Kidney glomerular epithelial cell (primary cell): ENCODE measurements around the gene AGO3.
A peak's percentile ranks its signal among the peaks of the same experiment; 100 is the strongest.
"Not testable (repeated sequence)": the region's sequence is repeated elsewhere in the genome, so short reads cannot be mapped to it uniquely, and the experiment has no call there.

Experiments used
- DNase-seq: peaks from one replicate; lab custom pipeline; 2025; lab: John Stamatoyannopoulos, UW

Gene AGO3

DNA sequence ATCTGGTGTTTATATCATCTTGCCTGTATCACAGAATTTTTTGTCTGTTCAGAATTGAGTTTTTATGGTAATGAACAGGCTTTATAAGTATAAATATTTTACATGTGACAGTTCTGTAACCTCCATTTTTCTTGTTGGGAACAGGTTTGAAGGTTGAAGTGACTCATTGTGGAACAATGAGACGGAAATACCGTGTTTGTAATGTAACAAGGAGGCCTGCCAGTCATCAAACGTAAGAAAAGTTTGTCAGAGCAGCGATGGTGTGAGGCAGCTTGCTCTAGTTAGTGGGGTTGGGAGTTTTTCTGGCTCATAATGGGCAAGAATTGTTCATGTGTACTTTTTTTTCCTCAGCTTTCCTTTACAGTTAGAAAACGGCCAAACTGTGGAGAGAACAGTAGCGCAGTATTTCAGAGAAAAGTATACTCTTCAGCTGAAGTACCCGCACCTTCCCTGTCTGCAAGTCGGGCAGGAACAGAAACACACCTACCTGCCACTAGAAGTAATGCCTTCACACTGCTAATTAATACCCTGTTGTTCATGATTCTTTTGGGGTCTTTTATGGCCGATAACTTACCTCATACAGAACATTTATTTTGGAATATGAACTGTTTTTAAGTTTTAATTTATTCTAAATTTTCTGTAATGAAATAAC is 77.8 kb downstream of the AGO3 start:
- peak; percentile 40 for DNase-seq

DNA sequence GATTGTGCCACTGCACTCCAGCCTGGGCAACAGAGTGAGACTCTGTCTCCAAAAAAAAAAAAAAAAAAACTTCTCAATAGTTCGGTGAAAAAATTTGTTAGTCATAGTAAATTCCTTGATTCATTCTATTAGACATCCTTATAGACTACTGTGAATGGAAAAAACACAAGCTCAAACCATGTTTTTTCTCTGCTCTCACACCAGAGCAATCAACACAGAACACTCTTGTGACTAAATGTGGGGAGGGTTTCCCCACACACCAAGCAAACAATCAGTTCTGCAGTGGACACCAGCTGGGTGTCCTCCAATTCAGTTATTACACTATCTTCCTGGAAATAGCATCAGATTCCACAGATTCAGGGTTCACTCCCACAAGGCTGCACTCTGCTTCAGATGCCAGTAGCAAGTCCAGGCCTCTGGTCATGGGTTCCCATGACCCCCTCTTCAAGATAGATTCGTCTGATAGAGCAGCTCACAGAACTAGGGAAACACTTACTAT is 83.9 kb downstream of the AGO3 start:
- DNase-seq, result no peak

DNA sequence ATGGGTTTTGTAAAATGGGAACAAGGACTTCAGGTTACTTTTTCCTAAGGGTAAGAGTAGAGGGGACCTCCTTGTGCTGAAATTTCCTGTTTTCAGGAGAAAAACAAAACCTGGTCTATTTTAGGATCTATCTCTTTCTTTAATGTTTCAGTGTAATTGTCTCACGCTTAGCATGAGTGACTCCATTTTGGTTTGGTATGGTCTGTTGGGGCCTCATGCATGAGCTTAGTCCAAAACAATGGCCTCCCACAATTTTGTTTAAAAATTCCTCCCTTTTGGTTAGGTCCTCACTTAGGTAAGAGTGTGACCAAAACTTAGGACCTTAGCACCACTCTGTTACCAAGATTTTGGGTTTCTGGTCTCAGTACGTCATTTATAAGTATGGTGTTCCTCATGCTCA is 85.8 kb downstream of the AGO3 start:
- no peak for DNase-seq

DNA sequence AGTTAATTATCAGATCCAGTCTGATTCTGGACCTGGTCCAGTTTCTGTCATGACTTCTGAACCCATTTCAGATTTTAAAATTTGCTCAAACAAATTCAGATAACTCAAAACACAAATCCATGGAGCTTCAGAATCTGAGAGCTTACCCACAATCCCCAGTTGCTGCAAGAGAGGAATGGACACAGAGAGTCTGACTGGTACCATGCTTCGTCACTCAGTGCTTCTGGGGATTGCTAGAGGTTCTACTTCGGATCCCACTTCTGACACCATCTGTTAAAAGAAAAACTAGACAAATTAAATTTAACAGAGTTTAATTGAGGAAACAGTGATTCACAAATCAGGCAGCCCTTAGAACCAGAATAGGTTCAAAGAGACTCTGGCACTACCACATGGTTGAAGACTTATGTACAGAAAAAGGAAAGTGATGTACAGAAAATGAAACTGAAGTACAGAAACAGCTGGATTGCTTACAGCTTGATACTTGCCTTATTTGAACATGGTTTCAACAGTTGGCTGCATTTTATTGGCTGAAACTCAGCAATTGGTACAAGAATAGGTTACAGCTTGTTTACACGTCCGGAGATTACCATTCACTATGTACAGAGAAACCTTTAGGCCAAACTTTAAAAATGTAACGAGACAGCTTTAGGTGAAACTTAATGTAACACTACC is 92.3 kb downstream of the AGO3 start:
- DNase-seq, result no peak

DNA sequence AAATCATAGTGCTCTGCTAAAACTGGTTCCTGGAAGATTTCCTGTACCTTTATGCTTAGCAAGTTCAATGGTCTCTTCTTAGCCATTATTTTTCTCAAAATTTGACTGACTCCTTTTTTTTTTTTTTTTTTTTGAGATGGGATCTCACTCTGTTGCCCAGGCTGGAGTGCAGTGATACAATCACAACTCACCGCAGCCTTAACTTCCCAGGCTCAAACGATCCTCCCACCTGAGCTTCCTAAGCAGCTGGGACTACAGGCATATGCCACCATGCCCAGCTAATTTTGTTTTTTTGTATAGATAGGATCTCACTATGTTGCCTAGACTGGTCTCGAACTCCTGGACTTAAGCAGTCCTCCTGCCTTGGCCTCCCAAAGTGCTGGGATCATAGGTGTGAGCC is 93.1 kb downstream of the AGO3 start:
- not testable (repeated sequence) for DNase-seq

DNA sequence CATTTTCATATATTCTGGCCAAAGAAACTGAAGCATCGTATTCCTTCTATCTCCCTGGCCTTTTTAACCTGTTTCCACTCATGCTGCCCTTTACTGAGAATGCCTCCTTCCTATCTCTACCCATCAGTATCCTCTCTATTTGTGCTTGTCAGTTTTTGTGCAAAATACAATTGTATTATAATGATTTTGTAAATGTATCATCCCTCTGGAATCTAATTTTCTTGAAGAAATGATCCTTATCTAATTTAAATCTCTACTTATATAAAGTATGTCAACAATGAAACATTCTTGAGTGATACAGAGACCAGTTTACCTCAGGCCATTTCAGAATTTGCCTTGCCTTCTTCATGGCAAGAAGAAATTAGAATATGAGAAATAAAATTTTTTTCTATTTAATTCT is 93.9 kb downstream of the AGO3 start:
- DNase-seq, result no peak

DNA sequence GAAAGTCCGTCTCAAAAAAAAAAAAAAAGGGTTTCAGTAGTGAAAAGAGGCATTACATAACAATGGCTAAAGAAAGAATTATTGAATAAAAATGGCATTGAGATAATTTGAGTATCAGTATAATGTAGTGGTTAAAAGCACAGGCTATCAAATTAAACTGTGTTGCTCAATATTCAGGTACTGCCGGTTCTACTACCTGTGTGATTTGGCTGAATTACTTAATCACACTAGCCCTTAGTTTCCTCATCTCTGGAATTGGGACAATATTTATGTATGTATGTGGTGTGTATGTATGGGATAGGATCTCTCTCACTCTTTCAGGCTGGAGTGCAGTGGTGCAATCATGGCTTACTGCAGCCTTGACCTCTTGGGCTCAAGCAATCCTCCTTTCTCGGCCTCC is 96.9 kb downstream of the AGO3 start:
- DNase-seq, result no peak

DNA sequence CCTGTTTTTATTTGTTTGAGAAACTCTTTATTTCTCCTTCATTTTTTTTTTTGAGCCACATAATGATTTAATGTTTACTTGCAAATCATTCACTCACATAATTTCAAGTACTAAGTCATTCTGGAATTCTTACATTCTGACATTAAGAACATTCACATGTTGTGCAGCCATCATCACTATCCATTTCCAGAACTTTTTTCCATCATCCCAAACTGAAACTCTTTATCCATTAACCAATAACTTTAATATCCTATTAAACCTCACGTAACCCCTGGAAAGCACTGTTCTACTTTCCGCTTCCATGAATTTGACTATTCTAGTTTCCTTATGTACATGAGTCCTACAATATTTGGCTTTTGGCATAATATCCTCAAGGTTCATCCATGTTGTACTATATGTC is 100.5 kb downstream of the AGO3 start:
- no peak for DNase-seq

DNA sequence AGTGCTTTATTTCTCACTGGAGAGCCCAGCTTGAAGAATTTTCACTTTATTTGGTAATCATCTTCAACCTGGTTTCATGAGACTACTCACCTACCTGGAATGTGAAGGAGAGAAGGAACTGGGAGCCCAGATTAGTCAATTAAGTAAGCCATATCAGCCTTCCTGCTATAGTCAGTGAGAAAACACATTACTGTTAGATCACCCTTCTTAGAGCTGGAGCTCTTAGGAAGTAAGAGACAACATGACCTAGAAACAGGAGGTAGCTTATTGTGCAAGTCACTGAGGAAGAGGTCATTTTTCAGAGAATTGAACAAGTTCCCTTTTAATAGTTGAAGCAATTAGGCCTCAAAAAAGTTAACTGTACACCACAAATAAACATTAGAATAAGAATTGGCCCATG is 103.8 kb downstream of the AGO3 start:
- DNase-seq, result peak; percentile 90

DNA sequence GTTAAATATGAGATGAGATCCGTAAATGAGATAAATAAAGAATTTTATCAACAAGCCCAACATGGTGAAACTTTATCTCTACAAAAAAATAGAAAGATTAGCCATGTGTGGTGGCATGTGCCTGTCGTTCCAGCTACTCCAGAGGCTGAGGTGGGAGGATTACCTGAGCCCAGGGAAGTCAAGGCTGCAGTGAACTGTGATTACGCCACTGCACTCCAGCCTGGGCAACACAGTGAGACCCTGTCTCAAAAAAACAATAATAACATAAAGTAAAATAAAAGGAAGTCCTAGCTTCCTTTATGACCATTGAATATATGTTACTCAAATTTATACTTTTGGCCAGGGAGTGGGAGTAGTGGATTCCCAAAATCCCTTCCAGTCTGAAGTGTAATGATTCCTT is 104.2 kb downstream of the AGO3 start:
- DNase-seq, result no peak

DNA sequence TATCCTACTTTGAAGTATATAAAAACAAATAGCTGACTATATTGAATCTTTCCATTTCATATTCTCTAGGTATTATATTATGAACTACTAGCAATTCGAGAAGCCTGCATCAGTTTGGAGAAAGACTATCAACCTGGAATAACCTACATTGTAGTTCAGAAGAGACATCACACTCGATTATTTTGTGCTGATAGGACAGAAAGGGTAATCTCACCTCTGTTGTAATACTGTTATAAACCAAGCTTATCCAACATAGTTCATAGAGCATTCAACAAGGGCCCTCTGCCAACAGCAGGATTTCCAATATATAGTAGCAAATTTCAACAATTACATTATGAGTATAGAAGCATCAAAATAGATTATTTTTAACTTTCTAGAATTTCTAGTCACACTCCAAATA is 109.3 kb downstream of the AGO3 start:
- no peak for DNase-seq

DNA sequence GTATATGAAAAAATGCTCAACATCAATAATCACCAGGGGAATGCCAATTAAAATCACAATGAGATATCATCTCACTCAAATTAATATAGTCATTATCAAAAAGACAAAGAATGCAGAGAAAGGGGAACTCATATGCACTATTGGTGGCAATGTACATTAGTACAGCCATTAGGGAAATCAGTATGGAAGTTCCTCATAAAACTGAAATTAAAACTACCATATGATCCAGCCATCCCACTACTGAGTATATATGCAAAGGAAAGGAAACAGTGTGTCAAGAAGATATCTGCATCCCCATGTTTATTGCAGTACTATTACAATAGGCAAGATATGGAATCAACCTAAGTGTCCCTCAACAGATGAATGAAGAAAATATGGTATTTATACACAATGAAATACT is 120.9 kb downstream of the AGO3 start:
- DNase-seq, result no peak

DNA sequence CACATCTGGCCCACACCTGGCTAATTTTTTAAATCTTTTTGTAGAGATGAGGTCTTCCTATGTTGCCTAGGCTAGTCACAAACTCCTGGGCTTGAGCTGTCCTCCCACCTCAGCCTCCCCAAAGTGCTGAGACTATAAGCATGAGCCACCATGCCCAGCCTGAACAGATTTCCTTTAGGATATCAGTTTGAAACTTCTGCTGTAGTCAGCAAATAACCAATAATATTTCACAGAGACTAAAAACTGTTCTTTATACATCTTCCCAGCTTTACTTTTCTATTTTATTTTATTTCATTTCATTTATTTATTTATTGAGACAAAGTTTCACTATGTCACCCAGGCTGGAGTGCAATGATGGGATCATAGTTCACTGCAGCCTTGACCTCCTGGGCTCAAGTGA is 123.1 kb downstream of the AGO3 start:
- DNase-seq, result no peak

DNA sequence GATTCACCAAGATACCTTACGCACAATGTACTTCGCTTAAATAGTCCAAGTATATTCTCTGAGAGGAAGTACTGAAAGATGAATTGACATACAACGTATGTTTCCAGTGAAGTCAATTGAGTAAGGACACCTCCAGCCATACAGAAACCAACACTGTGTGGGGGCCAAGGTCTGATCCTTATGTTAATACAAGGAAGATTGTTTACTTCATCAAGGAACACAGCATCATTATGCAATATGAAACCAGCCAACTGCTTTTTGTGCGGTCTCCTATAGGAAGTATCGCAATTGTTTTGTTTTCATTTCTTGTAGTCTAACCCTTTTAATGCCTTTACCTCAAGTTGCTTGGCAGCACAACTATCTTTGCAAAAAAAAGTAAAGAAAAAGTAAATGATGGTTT is 124.8 kb downstream of the AGO3 start:
- DNase-seq, result no peak

DNA sequence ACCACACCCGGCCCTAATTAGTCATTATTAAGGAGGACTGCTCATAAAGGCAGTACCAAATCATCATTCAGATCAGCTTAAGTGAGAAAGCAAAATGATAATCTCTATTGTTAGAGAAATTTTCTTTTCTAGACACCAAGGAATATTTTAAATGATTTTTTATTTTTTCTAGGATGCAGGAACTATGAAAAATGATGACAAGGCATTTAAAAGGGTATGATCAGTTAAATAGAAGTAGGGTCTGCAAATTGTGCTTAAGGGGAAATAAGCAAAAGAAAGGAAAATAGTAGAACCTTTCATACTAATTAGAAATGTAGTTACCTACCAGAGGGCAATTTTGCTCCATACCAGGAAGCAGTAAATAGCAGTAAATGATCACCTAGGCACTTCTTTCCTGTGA is 131.4 kb downstream of the AGO3 start:
- DNase-seq, result no peak

DNA sequence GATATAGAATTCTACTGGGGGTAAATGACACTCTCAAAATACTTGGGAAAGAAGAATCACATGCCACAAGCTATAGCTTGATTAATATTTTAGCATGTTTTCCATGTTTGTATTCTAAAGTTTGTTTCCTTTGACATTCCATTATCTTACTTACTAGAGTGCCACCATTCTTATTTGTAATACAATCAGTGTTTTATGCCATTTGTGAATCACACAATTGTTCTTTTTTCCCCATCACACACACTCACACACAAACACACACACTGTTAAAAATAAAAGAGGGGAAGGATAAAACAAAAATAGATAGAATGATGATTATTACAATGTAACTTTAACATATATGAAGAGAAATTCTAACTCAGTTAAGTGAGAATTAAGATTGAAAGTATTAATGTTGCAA is 137.0 kb downstream of the AGO3 start:
- DNase-seq, result no peak

DNA sequence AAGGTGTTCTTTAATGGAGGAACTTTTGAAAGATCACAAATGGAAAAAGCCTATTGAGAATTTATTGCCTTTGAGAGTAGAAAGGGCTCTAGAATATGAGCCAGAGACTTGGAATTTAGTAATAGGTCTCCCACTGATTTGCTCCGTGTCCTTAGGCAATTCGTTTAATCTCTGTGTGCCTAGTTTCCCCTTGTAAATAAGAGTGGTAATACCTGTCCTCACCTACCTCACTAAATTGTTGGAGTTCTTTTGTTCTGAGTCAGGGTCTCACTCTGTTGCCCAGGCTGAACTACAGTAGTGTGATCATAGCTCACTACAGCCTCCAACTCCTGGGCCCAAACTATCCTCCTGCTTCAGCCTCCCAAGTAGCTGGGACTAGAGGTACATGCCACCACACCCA is 138.0 kb downstream of the AGO3 start:
- no peak for DNase-seq

DNA sequence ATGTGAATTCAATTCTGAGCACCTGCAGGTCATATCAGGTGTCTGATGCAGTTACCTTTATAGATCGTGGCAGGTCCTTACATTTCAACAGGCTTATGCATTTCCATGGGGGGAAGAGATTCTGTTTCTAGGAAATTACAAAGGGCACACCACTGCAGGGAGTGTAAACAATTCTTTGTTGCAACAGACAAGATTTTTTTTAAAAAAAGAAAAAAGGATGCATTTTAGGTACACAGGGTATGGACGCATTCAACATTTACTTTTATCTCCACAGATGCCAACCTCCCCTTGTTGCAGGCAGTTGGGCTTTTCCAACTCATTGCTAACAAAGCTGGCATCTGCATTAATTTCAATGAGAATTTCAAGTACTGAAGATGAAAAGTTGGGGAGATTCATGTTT is 139.4 kb downstream of the AGO3 start:
- DNase-seq, result no peak

DNA sequence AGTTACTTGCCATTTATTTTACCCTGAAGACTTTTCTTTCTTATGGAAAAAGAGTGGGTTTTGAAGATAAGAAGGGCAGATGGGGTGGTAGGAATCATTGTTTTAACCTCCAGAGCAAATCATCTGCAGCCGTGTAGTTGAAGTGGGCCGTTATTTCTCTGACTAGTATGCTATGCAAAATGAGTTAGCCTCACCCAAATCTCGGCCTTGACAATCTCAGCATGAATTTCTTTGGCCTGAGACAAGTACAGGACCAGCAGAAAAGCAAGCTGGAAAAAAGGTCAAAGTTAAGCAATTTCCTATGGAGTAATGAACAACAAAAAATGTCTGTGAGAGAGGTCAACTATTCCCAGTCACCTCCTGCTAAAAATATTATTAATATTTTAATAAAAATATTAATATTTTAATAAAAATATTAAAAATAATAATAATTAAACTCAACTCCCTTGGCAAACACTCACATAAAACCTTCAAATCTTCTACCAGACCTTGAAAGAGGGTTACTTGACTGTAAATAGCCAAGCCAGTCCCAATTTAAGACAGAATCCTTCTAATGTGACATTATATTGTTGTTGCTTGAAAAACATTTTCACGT is 146.2 kb downstream of the AGO3 start:
- no peak for DNase-seq

DNA sequence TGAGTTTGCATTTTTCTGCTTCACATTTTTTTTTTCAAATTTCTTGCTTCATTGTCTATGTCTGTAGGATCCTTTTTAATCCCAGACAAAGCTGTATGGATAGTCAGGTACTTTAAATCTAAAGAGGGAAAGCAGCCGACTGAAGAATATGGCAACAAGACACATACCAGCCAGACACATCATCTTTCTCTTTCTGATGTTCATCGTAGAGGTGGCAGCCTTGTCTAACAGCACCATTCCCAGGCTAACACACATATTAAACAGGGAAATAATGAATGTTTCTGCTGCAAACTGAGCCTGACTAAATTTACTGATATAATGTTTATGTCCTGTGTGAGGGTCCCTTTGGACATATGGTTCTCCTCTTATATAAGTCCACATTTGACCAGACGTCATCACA is 149.3 kb downstream of the AGO3 start:
- no peak for DNase-seq

DNA sequence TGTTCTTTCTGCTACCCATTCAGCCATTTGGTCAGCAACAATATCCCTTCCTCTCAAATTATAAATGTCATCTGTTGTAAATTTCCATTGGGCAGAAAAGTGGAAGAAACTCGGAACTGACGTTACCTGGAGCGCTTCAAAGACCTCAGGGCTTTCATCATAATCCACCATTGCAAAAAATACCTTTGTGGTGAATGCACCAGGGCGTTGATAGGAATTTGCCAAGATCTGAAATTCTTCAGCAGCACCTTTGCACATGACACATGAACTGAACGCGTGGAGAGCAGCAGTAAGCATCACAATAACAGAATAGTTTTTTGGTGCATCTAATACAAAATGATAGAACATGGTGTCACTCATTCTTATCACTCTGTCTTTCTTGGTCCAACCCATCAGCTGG is 149.9 kb downstream of the AGO3 start:
- no peak for DNase-seq

DNA sequence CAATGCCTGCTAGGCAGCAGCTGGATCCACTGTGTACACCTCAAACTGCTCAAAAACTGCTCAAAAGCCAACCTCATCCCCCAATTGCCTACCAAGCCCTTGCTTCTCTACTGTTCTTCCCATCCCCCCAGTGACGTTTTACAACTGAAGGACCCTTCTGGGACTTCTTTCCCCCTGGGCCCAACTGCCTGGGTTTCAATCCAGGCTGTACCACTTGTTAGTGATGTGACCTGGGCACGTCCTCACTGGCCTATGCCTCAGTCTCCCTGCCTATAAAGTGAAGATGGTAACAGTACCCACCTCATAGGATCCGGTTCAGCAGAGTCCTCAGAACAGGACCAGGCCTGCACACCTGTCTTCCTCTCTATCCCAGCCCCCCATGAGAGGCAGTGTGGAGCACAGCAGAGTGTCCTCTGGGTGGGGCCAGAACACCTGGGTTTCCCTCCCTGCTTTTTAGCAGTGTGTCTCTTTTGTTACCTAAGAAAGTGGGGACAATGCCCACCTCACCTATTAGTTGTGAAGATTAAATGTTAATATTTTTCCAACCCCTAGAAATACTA is 151.1 kb downstream of the AGO3 start:
- DNase-seq, result no peak

DNA sequence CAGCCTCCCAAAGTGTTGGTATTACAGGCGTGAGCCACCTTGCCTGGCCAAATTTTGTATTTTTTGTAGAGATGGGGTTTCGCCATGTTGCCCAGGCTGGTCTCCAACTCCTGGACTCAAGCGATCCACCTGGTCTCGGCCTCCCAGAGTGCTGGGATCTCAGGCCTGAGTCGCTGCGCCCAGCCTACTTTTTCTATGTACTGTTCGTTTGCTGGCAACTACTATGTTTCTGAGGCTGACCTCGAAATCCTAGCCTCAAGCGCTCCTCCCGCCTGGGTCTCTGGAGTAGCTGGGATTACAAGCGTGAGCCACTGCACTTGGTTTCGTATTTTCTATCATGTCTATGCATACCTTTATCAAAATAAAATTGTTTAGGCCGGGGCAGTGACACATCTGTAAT is 152.3 kb downstream of the AGO3 start:
- no peak for DNase-seq
